ENCODE results near the gene CRACR2A. TPM values are rescaled to one million over a fixed set of nuclear protein-coding genes. Genes with fewer than 3 reads are reported as not detected.

CRACR2A gene
- polyA plus RNA-seq, 3 donors = 2.8 to 10.7 (median 5.8) TPM

GRCh38 chr12:3658327-3659163, 94.4 kb downstream of the CRACR2A start:
- peak; percentile 11 to 18 (median 17) for DNase-seq
- intact Hi-C loops (cut with micrococcal nuclease) = loop anchor here in 1 of 2 donors (10.0 kb wide), 1 partner anchor 116 kb away; no protein-coding TSS in a partner anchor

More at GRCh38 chr12:3658327-3659163, 94.4 kb downstream of the CRACR2A start:
- Mint-ChIP-seq H3K9me3 (peaks cover 0 to 2% (median 0%) of the 10 kb centered on the region in 7 donors), H3K4me3 (no peak overlapping the region), H3K4me1 (no peaks in the 10 kb centered on the region), H3K27me3 (ENCODE audit: low read depth in 3 of 3) (no peaks in the 10 kb centered on the region), H3K27ac (peak overlapping the region in 1 of 7 donors; percentile 47), H3K36me3 (peaks cover 83 to 84% of the 10 kb centered on the region in 2 donors)
- no peaks in the 10 kb centered on the region for H4K20me1 ChIP-seq (ENCODE audit: insufficient read depth, low read length)
- no peak overlapping the region for H3K27ac ChIP-seq (ENCODE audit: low read depth in 1 of 2, low read length in 2 of 2)
- no peaks in the 10 kb centered on the region for H3K4me1 ChIP-seq (ENCODE audit: control insufficient read depth in 1 of 2, insufficient read depth in 2 of 2, low read length in 2 of 2)
- no peaks in the 10 kb centered on the region for H3K79me2 ChIP-seq (ENCODE audit: insufficient read depth, low read length)
- H3K4me2 ChIP-seq (replicated peaks; ENCODE audit: extremely low read depth, low read length, poor library complexity, severe bottlenecking) = no peak overlapping the region
- 87% methylated on average over 13 of the region's 13 CpGs for WGBS (ENCODE audit: insufficient coverage)
- no peak overlapping the region for H2AFZ ChIP-seq (ENCODE audit: insufficient read depth, low read depth, low read length, poor library complexity, severe bottlenecking)
- H3K9me3 ChIP-seq (replicated peaks in 1 of 2; ENCODE audit: control insufficient read depth in 1 of 2, insufficient read depth in 1 of 2, low read length in 2 of 2) = no peaks in the 10 kb centered on the region
- no peak overlapping the region for H3K4me3 ChIP-seq (replicated peaks in 1 of 3; ENCODE audit: low read depth in 2 of 3, low read length in 3 of 3)
- no peaks in the 10 kb centered on the region for H3K27me3 ChIP-seq (ENCODE audit: control insufficient read depth in 2 of 2, insufficient read depth in 2 of 2, low read length in 2 of 2)
- no peak overlapping the region for H3K9ac ChIP-seq (ENCODE audit: insufficient read depth, low read length, poor library complexity, severe bottlenecking)
- H3K36me3 ChIP-seq (replicated peaks in 1 of 2; ENCODE audit: control insufficient read depth in 1 of 2, insufficient read depth in 2 of 2, low read length in 2 of 2) = peaks cover 91 to 100% of the 10 kb centered on the region in 2 donors
- peak; percentile 51 for TF ChIP-seq CTCF (IDR thresholded peaks at IDR 0.05)

Data from CD14-positive monocyte (primary cell).